GM10266 (cell line): ENCODE results near the gene TJP1.
"Not testable (repeated sequence)": the region's sequence is repeated elsewhere in the genome, so short reads cannot be mapped to it uniquely, and the experiment has no call there.

ENCODE experiments used
- DNase-seq: peaks from one replicate; pipeline ENCODE4 v3.0.0; 2012; ENCODE audit errors: extremely low spot score
- TF ChIP-seq, protein P1 (sequence below): IDR thresholded peaks from 2 replicates; pipeline ENCODE4 v1.5.1; 2012; ENCODE audit warnings: mild to moderate bottlenecking, low read depth; ENCODE audit not compliant: control insufficient read depth, insufficient read depth; ENCODE audit errors: missing control alignments

The TJP1 gene

DNA sequence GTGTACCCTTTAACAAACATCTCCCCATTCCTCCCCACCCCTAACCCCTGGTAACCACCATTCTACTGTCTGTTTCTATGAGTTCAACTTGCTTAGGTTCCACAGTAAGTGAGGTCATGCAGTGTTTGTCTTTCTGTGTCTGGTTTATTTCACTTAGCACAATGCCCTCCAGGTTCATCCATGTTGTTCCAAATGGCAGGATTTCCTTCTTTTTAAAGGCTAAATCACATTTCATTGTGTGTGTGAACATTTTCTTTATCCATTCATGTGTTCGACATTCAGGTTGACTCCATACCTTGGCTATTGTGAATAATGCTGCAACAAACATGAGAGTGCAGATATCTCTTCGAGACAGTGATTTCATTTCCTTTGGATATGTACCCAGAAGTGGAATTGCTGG lies 62.7 kb downstream of the TJP1 start:
- DNase-seq: no peak
- TF ChIP-seq, protein P1, sequence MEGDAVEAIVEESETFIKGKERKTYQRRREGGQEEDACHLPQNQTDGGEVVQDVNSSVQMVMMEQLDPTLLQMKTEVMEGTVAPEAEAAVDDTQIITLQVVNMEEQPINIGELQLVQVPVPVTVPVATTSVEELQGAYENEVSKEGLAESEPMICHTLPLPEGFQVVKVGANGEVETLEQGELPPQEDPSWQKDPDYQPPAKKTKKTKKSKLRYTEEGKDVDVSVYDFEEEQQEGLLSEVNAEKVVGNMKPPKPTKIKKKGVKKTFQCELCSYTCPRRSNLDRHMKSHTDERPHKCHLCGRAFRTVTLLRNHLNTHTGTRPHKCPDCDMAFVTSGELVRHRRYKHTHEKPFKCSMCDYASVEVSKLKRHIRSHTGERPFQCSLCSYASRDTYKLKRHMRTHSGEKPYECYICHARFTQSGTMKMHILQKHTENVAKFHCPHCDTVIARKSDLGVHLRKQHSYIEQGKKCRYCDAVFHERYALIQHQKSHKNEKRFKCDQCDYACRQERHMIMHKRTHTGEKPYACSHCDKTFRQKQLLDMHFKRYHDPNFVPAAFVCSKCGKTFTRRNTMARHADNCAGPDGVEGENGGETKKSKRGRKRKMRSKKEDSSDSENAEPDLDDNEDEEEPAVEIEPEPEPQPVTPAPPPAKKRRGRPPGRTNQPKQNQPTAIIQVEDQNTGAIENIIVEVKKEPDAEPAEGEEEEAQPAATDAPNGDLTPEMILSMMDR: no peak

DNA sequence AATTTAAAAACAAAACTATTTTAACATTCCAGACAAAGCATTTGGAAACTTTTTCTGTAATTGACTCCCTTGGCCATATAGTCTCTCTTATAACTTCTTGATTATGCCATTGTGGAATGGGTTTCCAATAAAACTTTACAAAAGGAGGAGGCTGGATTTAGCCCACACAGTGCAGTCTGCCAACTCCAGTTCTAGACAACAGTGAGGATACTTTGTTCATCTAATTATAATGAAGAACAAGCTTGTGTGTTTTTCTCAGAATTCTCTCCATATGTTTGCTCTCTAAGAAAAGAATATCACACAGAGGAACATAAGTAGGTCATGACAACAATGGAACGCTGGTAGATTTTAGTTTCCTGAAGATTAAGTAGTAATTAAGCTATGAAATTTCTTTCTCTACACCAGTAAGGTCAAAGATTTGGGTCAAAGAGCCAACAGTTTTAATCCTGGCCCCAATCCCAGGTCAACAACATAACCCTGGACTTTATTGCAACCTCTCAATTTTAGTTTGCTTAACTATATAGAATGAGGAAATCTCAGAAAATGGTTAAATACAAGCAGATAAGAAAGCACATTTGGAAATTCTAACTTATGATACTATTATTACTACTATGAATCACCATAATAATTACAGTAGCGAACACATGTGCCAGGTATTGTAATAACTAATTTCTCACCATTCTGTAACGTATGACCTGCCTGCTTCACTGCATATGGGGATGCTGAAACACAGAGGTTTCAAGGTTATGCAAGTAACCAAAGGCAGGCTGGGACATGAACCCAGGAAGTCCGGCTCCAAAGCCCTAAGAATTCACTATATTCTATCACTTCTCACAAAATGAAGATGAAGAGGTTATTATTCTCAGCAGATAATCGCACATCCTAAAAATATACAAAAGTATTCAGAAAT lies 65.7 kb downstream of the TJP1 start:
- TF ChIP-seq, protein P1: no peak
- DNase-seq: no peak

DNA sequence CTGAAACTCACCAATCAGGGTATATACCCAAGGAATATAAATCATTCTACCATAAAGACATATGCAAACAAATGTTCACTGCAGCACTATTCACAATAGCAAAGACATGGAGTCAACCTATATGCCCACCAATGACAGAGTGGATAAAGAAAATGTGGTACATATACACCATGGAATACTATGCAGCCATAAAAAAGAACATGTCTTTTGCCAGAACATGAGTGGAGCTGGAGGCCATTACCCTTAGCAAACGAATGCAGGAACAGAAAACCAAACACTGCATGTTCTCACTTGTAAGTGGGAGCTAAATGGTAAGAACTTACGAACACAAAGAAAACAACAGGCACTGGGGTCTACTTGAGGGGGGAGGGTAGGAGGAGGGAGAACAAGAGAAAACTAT lies 68.3 kb downstream of the TJP1 start:
- not testable (repeated sequence) for DNase-seq

DNA sequence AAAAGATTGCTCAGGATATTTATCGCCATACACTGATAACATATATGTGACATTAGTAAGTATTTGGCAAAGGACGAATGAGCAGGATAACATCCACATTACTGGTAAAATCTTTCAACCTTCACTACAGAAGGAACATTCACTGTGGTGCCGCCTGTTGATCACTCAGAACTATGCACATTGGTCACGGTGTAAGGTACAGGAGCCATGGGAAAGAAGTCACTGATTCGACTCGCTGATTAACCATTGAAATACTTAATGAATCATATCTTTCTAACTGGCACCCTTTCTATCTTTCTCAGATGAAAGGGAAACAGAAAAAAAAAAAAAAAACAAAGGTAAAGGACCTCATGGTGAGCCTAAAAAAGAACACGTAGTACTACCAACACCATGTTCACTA lies 68.8 kb downstream of the TJP1 start:
- TF ChIP-seq, protein P1: no peak
- no peak for DNase-seq

DNA sequence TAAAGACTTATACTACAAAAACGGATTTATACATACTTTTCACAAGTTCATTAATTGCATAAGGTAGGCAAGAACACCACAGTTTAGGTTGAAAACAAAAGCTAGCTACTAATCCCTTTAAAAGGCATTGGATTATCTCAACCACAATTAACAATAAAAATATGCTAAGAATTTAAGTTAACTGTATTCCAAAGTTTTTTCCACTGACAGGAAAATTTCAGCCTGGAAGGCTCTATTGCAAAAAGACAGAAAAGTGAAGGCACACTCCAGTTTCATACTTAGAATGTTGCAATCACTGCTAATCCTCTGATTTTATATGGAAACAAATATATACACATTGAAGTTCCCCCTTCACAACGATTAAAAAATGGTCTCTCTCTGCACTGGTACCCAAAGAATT lies 71.5 kb downstream of the TJP1 start:
- DNase-seq: no peak
- TF ChIP-seq, protein P1: no peak

DNA sequence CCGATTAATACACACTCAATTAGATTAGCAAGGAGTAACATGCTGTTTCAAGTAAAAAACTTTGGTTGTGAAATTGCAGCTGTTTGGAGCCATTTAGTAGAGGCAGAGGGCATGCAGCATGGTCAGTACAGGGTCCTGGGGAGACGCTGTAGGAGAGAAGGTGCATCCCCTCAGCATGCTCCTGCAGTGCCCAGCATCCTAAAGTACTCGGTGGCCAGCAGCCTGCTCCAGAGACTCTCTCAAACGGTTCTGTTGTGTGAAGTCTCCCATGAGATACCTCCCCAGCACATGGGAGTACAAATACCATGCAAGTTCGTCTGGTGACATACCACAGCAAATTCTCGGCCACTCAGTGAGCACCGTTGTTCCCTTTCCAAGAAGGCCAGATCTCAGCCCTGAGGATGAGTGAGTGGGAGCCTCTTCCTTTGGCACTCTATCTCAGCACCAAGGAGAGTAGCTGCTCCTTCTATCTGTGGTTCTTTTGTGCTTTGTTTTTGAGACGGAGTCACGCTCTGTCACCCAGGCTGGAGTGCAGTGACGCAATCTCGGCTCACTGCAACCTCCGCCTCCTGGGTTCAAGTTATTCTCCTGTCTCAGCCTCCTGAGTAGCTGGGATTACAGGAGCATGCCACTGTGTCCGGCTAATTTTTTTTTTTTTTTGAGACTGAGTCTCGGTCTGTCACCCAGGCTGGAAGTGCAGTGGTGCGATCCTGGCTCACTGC lies 72.7 kb downstream of the TJP1 start:
- TF ChIP-seq, protein P1: no peak
- DNase-seq: no peak

DNA sequence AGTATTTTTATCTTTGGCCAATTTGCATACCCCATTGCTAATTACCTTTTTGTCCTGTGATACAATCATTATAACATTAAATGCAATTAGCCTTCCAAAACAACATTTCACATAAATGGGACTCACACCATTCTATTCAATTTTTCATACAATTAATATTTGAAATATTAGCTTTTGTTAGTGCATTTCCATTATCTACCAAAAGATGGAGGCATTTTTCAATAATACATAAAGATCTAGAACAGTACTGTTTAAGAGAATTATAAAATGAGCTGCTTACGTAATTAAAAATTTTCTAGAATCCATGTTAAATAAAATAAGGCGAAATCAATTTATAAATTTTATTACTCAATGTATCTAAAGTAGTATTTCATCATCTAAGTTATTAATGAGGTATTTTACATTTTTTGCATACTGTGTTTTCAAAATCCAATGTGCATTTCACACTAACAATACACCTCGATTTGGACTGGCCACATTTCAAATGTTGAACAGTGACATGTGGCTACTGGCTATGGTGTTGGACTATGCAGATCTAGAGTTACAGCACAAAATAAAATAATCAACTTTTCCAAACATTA lies 74.3 kb downstream of the TJP1 start:
- TF ChIP-seq, protein P1: no peak
- DNase-seq: no peak
